ENCODE results near the gene SRSF4.

GRCh38 chr1:29120947-29121485 lies 60.7 kb downstream of the SRSF4 start:
- TF ChIP-seq CTCF (IDR thresholded peaks at IDR 0.05; ENCODE audit: poor library complexity, severe bottlenecking) = peak; percentile 54
- TF ChIP-seq EP300 (conservative IDR thresholded peaks at IDR 0.05; ENCODE audit: poor library complexity, severe bottlenecking) = no peak
- TF ChIP-seq EZH2 (IDR thresholded peaks at IDR 0.05; ENCODE audit: borderline replicate concordance, insufficient read depth, low read length, poor library complexity, severe bottlenecking) = no peak
